Measurements from ENCODE around the gene CYP2C9. TPM values are rescaled to one million over a fixed set of nuclear protein-coding genes. Genes with fewer than 3 reads are reported as not detected.
"Not testable (repeated sequence)": the region's sequence is repeated elsewhere in the genome, so short reads cannot be mapped to it uniquely, and the experiment has no call there.

CYP2C9 gene
- total and polyA plus RNA-seq, 11 donors = 0.16 to 0.19 TPM; not detected in 9

- TF ChIP-seq POLR2A (IDR thresholded peaks at IDR 0.05) = no peak
- TF ChIP-seq, protein P1, sequence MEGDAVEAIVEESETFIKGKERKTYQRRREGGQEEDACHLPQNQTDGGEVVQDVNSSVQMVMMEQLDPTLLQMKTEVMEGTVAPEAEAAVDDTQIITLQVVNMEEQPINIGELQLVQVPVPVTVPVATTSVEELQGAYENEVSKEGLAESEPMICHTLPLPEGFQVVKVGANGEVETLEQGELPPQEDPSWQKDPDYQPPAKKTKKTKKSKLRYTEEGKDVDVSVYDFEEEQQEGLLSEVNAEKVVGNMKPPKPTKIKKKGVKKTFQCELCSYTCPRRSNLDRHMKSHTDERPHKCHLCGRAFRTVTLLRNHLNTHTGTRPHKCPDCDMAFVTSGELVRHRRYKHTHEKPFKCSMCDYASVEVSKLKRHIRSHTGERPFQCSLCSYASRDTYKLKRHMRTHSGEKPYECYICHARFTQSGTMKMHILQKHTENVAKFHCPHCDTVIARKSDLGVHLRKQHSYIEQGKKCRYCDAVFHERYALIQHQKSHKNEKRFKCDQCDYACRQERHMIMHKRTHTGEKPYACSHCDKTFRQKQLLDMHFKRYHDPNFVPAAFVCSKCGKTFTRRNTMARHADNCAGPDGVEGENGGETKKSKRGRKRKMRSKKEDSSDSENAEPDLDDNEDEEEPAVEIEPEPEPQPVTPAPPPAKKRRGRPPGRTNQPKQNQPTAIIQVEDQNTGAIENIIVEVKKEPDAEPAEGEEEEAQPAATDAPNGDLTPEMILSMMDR (IDR thresholded peaks at IDR 0.05) = no peak
- Histone ChIP-seq H3K4me1 (no peaks in the 10 kb centered on the region), H3K36me3 (no peaks in the 10 kb centered on the region), H3K27ac (no peak overlapping the region), H3K9me3 (peaks cover 0 to 8% (median 3%) of the 10 kb centered on the region in 12 donors), H3K27me3 (no peaks in the 10 kb centered on the region), H3K4me3 (no peak overlapping the region)
- no peak for DNase-seq
- intact Hi-C loops (cut with DNase I) = no loop called here
- no peak for ATAC-seq
- 50 to 81% (median 67%) methylated on average over 1 of the region's 1 CpG for WGBS, 4 donors
Measured at GRCh38 chr10:94902080-94902479, 36.4 kb upstream of the CYP2C9 start.

DNA sequence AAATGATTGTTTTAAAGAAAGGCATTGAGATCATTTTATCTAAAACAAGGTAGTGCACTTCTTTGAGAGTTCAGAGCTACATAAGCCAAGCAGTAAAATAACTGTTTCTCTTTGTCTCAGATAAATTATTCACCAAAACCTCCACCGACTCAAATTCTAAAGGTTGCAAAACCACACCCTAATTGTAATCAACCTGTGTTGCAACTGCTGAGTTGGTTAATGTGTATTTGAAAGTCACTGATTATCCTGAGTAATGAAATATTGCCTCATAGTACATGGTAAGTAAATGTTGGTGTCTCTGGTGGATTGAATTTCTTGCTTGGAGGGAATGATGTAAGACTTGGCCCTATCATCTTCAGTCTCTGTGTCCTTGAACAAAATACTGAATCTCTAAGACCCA is 35.9 kb upstream of the CYP2C9 start:
- Histone ChIP-seq H3K27ac (no peak overlapping the region), H3K4me1 (no peaks in the 10 kb centered on the region), H3K36me3 (no peaks in the 10 kb centered on the region), H3K9me3 (peaks cover 0 to 13% (median 4%) of the 10 kb centered on the region in 12 donors), H3K4me3 (no peak overlapping the region), H3K27me3 (no peaks in the 10 kb centered on the region)
- ATAC-seq (no peak), DNase-seq (no peak)
- intact Hi-C loops (cut with DNase I) = no loop called here
- TF ChIP-seq POLR2A (IDR thresholded peaks at IDR 0.05) = no peak
- TF ChIP-seq, protein P1 (IDR thresholded peaks at IDR 0.05) = no peak
- 0% methylated on average over 1 of the region's 1 CpG for WGBS, 4 donors

DNA sequence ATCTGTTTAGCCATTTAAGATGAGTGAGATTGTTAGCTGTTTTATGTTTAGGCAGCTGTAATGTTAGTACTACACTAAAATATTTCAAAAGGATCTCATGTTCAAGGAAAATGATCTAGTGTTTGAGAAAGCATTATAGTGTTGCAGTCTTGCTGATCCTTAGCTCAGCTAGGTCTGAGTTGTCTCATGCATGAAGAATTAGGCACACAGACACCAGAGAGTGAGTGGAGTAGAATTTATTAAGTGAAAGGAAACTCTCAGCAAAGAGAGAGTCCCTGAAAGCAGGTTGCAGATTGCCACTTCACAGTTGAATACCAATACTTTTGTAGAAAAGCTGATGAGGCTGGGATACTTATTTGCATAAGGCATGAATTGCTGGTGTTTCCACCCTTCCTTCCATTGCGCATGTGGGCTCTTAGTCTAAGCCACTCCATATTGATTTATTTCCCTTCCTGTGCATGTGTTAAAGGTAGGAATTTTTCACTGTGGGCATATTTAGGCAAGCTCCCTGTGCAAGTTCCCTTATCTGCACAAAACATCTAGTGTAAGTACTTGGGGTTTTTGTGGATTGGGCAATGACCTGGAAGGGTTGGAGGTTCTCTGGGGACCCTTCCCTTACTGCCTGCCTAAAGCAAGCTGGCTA is 33.8 kb upstream of the CYP2C9 start:
- ATAC-seq; H3K27ac ChIP-seq; H3K4me3 ChIP-seq; H3K36me3 ChIP-seq; DNase-seq; H3K27me3 ChIP-seq; intact Hi-C loops (cut with DNase I); H3K4me1 ChIP-seq: not testable (repeated sequence)
- WGBS, 4 donors = 83 to 98% (median 92%) methylated on average over 1 of the region's 1 CpG
- H3K9me3 ChIP-seq = peaks cover 0 to 24% (median 8%) of the 10 kb centered on the region in 12 donors

DNA sequence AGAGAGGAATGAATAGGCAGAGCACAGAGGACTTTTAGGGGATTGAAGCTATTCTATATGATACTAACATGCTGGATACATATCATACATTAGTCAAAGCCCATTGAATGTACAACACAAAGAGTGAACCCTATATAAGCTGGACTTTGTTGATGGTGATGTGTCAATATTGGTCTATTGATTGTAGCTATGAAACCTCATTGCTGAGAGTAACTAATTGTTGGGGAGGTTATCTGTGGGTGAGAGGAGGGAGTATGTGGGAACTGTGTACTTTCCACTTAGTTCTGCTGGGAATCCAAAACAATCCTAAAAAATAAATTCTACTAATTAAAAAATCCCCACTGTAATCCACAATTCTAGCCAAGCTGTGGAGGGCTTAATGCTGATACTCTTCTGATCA is 22.0 kb upstream of the CYP2C9 start:
- Histone ChIP-seq H3K4me1 (no peaks in the 10 kb centered on the region), H3K4me3 (no peak overlapping the region), H3K9me3 (peaks cover 0 to 33% (median 7%) of the 10 kb centered on the region in 12 donors), H3K27ac (no peak overlapping the region), H3K27me3 (no peaks in the 10 kb centered on the region), H3K36me3 (no peaks in the 10 kb centered on the region)
- DNase-seq = no peak
- TF ChIP-seq POLR2A (IDR thresholded peaks at IDR 0.05) = no peak
- TF ChIP-seq, protein P1 (IDR thresholded peaks at IDR 0.05) = no peak
- ATAC-seq = no peak
- intact Hi-C loops (cut with DNase I) = no loop called here

DNA sequence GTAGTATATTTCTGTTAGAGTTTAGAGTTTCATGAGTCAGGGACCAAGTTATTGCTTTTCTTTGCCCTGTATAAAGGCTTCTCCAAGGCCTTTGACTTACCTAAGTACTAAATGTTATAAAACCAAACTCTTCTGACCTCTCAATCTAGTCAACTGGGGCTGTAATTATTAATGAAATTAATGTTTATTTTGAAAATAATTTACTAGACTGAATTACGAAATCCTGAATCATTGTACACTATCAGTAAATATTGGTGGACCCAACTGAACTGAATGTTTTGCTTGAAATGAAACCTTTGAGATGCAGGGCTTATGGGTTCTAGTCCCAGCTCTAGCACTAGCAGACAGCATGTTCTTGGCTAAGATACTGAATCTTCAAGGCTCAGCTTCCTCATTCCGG is 1.7 kb upstream of the CYP2C9 start:
- Histone ChIP-seq H3K4me1 (no peaks in the 10 kb centered on the region), H3K4me3 (no peak overlapping the region), H3K27ac (no peak overlapping the region), H3K27me3 (no peaks in the 10 kb centered on the region), H3K9me3 (peaks cover 0 to 4% (median 0%) of the 10 kb centered on the region in 12 donors), H3K36me3 (no peaks in the 10 kb centered on the region)
- intact Hi-C loops (cut with DNase I) = no loop called here
- no peak for TF ChIP-seq POLR2A (IDR thresholded peaks at IDR 0.05)
- TF ChIP-seq, protein P1 (IDR thresholded peaks at IDR 0.05) = no peak
- ATAC-seq (no peak), DNase-seq (no peak)
- WGBS, 4 donors = 61 to 68% (median 66%) methylated on average over 2 of the region's 2 CpGs

DNA sequence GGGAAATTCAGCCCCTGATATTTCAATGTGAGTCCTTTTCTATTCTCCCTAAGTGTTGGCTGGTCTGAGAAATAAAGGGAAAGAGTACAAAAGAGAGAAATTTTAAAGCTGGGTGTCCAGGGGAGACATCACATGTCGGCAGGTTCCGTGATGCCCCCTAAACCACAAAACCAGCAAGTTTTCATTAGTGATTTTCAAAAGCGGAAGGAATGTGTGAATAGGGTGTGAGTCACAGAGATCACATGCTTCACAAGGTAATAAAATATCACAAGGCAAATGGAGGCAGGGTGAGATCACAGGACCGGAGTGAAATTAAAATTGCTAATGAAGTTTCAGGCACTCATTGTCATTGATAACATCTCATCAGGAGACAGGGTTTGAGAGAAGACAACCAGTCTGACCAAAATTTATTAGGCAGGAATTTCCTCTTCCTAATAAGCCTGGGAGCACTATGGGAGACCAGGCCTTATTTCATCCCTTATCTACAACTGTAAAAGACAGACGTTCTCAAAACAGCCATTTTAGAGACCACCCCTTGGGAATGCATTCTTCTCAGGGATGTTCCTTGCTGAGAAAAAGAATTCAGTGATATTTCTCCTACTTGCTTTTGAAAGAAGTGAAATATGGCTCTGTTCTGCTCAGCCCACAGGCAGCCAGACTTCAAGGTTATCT is 5.1 kb downstream of the CYP2C9 start:
- WGBS, 4 donors = 78 to 90% (median 85%) methylated on average over 5 of the region's 5 CpGs
- intact Hi-C loops (cut with DNase I); ATAC-seq: not testable (repeated sequence)

DNA sequence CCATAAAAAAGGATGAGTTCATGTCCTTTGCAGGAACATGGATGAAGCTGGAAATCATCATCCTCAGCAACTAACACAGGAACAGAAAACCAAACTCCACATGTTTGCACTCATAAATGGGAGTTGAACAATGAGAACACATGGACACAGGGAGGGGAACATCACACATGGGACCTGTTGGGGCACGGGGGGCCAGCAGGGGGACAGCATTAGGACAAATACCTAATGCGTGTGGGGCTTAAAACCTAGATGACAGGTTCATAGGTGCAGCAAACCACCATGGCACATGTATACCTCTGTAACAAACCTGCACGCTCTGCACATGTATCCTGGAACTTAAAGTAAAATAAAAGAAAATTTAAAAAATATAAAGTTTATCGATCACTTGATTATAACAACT is 7.7 kb downstream of the CYP2C9 start:
- DNase-seq; H3K4me1 ChIP-seq; H3K27ac ChIP-seq; H3K4me3 ChIP-seq; H3K36me3 ChIP-seq; intact Hi-C loops (cut with DNase I); H3K27me3 ChIP-seq; ATAC-seq: not testable (repeated sequence)
- H3K9me3 ChIP-seq = peaks cover 0 to 35% (median 16%) of the 10 kb centered on the region in 12 donors
- 79 to 93% (median 90%) methylated on average over 4 of the region's 4 CpGs for WGBS, 4 donors

More for the DNA sequence above, 5.1 kb downstream of the CYP2C9 start:
- not testable (repeated sequence) for DNase-seq, H3K4me3 ChIP-seq, H3K36me3 ChIP-seq, H3K27ac ChIP-seq, H3K27me3 ChIP-seq, H3K4me1 ChIP-seq
- H3K9me3 ChIP-seq = peaks cover 0 to 35% (median 16%) of the 10 kb centered on the region in 12 donors
